NCI-H524 treated with DMSO at 0.1 percent for 48 hours (cell line): ENCODE results near the gene RPA3.
A peak's percentile ranks its signal among the peaks of the same experiment; 100 is the strongest.

Source experiments
- DNase-seq: peaks from one replicate; lab custom pipeline; 2025; lab: John Stamatoyannopoulos, UW

Gene RPA3

DNA sequence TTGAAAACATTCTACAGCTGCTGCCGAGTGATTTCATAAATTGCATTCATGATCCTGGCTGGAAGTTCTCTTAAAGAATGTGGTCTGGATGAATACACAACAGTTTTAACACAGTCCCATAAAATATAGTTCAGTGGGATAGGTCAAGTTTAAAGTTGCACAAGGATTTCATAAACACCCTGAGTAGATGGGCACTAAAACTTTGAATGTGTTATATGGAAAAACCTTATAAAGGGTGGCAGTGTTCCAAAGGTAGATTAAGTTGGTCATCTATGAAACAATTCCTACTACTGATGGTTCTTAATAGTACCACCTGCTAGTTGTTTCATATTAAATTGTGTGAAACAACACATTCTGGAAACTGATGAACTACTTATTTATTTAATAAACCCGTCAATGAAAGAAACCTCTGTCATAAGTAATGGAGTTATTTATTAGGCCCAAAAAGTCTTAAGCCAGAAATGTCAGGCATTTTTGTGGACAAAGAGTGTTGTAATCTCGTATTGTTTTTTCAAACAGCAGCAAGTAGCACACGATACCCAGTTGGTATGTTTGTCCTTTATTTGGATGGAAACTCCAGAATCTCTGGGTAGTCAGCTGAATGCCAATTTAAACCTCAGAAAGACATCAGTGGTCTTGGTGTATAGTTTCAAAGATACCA is 14.3 kb upstream of the RPA3 start:
- DNase-seq = no peak

DNA sequence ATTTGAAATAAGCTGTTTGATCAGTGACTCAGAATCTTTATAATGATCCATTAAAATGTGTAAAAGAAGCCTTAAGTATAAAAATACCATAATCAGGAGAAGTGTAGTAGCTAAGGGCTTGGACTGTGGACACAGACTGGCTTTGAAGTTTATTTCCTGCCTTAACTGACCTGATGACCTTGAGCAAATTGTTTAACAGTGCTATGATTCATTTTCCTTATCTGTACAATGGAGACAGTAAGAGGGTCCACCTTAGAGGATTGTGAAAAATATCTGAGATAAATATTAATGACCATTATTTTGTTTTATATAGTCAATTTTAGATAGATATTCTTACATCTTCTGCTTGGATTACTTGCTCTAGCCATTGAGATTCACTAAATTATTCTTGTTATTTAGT is 13.3 kb upstream of the RPA3 start:
- no peak for DNase-seq

DNA sequence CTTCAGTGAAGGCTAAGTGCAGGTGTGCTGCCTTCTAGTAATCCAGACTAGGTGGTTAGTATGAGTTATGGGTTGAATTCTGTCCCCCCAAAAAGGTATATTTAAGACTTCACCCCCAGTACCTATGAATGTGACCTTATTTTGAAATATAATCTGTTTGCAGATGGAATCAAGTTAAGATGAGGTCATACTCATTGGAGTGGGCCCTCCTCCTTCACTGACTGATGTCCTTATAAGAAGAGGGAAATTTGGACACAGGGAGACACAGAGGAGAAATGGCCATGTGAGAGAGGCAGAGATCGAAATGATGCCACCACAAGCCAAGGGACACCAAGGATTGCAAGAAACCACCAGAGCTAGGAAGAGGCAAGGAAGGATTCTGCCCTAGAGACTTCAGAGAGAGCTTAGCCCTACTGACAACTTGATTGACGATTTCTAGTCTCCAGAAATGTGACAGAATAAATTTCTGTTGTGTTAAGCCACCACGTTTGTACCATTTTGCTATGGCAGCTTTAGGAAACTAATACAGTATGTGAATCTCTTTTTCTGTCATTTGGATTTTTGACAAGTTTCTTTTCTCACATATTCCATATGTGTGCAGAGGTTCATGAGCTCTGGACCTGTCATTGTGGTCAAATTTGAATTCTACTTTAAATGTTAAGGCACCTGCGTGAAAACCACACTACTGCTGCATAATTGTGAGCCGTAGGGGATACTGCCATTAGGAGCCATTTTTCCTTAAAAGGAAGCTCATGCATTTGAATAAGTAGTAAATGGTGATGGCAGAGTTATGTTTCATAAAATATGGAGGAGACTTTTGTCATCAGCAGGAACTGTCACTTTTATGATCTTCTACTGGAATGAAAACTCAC is 2.6 kb upstream of the RPA3 start:
- DNase-seq = no peak

DNA sequence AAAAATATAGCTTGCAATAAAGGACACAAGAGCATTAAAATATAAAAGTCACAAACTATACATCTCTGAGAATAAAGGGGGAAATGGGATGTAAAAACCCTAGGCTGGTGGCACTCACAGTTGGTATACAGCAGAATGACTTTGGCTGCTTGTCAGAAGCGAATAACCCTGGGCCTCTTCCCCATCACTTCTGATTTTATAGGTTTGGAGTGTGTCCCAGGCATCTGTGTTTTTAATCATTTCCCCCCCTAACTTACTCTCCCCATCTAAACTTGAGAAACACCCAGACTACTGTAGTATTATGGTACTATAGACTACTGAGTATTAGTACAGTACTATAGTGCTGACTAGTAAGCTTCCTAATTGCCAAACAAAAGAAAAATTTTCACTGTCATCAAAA is 1.8 kb upstream of the RPA3 start:
- DNase-seq = no peak

DNA sequence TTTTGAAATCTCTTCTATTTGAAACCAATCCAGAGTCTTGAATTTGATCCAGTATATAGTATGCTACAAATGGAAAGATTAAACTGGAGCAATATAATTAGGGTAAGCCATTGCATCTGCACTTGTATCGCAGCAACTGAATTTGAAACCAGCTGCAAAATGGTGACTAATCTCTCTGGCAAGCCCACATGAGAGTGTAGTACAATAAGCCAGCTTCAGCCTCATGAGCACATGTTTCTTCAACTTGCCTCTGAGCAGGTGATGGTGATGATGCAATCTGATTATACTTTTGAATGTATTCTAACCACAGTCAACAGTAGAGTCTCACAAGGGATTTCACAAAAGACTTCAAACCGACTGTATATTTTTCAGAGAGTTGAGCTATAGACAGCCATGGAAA is 829 bp upstream of the RPA3 start:
- DNase-seq = peak; percentile 78

DNA sequence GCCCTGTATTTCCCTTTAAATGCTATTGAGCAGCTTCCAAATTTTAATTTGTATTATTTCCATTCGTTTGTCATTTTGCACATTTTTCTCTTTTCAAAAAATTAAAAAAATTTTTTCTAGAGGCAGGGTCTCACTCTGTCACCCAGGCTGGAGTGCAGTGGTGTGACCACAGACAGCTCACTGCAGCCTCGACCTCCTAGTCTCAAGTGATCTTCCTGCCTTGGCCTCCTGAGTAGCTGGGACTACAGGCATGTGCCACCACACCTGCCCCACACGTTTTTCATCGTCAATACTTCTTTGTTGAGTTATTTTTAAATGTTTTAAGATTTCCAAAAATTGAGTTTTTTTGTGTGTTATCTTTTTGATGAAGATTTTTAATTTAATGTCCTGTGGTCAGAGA is 4.7 kb downstream of the RPA3 start:
- no peak for DNase-seq

DNA sequence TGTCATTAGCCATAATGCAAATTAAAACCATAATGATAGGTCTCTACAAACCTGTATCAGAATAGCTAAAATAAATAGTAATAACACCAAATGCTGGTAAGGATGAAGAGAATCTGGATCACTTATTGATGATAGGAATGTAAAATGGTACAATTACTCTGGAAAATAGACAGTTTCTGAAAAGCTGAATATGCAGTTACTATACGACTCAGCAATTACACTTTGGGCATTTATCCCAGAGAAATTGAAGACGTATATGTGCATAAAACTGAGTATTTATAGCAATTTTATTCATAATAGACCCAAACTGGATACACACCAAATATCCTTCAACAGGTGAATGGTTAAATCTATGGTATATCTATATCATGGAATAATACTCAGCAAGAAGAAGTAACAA is 7.9 kb downstream of the RPA3 start:
- no peak for DNase-seq

DNA sequence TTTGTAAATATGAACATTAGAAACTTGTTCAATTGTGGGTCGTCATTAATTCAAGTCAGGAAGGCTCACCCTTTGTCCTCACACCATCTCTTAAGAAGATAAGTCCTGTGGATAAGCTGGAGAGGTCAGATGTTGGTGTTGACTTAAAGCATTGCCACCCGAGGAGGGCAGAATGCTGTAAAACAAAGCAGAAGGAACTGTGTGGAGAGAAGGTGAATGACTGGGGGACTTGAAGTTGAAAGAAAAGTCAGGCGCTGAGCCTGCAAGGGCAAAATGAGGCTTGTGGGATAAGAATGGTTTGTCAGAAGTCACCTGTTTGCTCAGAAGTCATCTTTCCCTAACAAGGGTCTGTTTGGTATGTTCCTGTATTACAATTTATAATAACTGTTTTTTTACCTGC is 9.1 kb downstream of the RPA3 start:
- peak; percentile 58 for DNase-seq

DNA sequence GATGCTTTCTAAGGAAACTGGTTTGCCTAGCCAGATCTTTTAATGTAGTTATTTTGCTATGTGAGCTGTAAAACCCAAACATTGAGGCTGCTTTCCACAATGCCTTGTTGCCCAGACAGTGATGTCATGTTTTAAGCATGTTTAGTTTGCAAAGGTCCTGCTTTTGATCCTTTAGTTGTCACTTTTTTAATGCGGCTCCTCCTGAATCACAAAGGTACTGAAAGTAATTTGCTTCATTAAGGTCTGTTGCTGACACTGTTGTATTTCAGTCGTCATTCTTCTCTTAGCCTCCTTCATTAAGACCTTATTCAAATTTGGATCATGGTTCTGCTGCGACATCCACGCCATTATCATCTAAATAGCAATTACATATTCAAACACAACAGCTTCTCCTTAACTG is 10.6 kb downstream of the RPA3 start:
- DNase-seq = no peak

DNA sequence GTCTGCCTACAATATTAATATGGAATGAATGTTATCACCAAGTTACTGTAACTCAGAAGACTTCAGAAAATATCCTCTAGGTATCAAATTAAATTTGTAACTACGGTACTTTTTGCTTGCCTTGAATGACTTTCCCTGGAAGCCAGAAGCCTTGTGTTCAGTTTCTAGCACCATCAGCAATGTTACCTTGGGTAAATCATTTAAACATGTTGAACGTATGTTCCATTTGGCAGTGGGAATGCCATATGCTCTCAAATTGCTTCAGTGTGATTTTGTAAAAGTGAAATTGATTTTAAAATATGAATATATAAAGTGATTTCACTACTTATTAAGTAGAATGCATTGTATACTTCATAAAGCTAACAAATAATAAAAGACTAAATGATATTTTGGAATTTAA is 11.2 kb downstream of the RPA3 start:
- no peak for DNase-seq

DNA sequence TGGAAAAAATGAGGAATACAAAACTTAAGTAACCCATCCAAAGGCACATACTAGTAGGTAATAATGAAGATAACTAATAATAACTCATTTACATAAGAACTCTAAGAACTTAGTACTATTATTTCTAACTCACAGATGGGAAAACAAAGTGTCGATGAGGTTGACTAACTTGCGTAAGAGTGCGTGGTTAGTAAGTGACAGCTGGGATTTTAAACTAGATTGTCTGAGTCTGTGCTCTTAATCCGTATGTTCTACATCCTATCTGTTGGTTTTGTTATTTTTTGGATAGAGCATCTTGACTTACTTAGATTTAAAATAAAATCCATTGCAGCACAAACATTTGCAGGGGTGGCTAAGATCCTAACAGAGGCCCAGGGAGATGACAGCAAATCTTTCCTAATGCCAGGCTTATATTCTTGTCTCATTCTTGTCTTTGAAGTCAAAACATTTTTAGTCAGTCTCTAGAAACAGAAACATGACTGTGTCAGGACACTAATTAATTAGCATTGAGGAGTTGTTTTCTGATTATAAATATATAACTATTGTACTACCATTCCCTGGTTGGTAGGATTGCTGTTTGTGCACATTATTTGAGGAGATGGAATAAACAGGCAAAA is 11.7 kb downstream of the RPA3 start:
- DNase-seq = peak; percentile 63

DNA sequence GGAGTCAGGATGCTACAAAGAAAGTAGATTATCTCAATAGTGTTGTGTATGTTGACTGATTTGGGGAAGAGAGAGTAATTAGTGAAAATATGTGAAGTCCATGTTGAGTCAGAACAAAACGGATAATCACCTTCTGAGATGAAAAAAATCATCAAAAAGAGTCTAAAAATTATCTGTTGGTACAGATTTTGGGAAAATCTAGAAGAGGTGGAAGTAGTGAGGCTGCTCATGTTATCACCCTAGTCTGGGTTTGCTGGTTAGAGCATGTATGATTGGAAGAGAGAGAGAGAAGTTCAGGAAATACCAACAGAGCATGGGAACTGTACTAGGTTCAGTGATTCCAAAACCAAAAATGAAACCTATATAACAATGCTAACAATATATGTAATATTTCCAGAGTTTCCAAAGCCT is 12.3 kb downstream of the RPA3 start:
- no peak for DNase-seq

DNA sequence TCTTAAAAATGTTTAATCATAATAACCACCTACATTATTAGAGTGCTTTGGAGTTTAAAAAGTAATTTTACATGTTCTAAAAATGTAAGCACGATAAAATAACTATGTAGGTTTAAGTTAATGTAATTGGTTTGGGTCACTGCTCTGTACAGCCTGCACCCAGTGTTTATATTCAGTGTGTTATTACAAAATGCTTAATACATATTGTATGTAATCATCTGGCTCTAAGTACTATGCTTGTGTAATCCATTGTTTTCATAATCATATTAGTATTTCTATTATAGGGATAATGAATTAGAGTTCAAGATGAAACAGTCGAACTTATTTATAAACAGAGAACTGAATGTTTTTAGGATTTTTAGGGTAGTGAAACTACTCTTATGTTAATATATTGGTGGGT is 13.1 kb downstream of the RPA3 start:
- no peak for DNase-seq

DNA sequence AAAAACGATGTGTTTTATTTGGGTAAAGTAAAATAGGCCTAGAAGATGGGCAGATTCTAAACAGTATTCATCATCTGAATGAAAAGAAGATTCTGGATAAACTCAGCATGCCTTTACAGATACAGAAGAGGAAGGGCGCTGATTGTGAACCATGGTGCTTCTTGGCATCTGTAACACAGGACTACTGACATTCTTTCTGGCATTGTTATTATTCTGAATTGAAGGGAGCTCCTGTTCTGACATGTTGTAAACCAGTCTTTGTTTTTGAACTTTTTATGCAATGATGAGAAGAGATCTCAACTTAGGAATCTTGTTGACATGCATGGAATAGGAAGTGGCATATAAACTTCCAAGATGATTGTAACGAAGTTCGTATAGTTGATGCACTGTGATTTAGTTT is 13.5 kb downstream of the RPA3 start:
- DNase-seq = no peak

DNA sequence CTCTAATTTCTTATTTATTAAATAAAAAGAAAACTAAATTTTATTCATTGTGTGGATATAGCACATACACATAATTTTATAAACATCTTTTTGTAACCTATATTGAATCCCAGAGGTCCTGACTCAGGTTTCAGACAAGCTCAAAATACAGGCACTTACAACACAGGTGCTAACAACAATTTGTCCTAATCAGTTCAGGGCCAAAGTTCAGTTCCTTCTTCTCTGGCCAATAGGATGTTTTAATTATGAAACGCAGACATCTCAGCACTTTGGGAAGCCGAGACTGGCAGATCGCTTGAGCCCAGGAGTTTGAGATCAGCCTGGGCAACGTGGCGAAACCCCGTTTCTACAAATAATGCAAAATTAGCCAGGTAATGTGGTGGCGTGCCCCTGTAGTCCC is 15.0 kb downstream of the RPA3 start:
- no peak for DNase-seq

DNA sequence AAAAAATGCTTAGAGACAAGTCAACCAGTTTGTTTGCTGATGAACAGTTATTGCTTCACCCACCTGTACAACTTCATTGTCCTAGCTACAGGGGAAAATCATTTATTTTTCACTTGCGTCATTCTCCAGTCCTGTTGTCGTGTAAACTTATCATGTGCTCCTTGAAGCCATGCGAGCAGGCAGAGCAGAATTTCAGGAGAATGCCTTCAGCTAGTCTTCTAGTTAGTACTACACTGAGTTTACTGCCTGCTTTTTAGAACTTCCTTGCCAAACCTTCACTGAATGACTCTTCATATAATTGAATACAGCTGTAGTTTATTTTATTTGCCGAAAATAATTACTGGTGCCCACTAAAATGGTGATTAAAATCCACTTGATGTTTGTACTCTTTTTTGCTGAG is 15.6 kb downstream of the RPA3 start:
- no peak for DNase-seq

DNA sequence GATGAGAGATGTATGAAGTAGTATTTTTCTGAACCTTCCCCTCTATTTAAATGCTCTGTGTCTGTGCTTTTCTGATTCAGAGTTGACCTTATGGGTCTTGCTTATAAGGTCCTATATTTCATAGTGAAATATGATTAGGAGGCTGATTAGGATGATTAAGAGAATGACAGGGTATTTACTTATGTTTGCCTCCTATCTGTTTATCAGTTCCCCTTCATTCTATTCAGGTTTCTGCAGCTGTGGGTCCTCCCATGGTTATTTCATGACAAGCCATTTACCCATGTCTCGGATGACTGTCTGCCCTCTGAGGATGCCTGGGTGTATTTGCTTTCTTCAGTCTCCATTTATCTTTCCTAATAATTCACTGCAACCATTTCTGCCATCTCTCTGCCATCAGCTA is 16.9 kb downstream of the RPA3 start:
- DNase-seq = no peak

DNA sequence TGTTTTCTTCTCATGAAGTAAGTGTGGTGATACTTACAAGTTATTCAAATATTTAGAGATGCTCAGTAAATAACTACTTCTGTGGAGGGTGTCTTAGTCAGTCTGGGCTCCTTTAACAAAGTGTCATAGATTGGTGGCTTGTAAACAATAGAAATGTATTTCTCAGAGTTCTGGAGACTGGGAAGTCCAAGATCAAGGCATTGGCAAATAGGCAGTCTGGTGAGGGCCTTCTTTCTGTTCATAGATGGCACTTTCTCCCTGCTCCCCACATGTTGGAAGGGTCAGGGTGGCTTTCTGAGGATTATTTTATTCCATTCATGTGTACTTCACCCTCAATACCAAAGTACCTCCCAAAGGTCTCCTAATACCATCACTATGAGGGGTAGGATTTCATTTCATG is 18.4 kb downstream of the RPA3 start:
- no peak for DNase-seq

DNA sequence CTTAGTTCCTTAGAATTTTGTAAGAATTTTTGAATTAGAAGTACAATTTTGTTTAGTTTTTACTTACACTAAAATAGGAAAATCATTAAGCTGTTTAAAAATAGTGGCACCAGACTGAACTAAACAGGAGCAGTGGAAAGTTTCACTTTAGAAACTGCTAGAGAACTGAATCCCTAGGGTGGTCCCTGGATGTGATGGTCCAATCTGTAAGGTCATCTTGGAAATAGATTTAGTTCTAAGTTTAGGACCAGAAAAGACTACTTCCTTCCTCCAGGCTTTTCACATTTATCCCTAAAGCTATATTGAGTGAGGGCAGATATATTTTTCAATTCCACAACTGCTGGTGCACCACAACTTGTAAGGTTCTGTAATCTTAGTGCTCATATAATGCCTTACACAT is 19.0 kb downstream of the RPA3 start:
- DNase-seq = no peak

DNA sequence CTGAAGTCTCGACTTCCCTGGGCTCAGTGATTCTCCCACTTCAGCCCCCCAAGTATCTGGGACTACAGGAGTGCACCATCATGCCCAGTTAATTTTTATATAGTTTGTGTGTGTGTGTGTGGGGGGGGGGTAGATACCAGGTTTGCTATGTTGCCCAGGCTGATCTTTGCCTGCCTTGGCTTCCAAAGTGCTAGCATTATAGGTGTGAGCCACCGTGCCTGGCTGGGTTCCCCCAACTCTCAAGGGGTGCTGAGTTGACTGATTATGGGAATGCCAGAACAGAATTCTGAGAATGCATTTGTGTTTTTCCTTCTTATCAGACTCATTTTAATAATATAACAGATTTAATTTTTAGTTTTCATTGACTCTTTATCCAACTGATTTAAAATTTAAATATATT is 19.5 kb downstream of the RPA3 start:
- no peak for DNase-seq

DNA sequence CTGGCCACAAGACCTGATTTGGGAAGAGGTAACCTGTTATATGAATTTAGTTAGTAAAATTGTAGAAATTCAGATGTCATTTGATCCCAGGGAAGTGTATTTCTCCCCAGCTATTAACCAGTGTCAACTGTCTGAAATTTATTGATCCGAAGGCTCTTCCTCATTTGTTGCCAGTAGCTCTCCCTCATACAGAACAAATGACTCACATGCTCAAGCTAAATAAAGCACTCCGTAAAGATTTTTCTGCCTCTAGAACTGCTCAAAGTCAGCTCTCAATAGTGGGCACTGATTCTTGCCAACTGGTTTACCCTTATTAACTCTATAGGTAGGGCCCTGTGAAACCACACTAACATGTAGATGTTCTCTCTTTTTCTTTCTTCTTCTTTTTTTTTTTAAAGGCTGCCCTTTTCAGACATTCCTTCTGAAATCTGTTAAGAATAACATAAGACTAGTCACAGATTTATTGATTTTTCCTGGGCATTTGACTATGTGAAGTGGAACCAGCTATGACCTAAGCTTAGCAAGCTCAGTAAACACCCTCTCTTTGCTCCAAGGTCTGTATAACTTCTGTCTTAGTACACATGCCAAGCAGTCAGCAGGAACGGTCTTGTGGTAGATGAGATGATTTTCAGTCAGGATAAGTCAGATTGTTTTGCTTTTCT is 21.8 kb downstream of the RPA3 start:
- DNase-seq = no peak

DNA sequence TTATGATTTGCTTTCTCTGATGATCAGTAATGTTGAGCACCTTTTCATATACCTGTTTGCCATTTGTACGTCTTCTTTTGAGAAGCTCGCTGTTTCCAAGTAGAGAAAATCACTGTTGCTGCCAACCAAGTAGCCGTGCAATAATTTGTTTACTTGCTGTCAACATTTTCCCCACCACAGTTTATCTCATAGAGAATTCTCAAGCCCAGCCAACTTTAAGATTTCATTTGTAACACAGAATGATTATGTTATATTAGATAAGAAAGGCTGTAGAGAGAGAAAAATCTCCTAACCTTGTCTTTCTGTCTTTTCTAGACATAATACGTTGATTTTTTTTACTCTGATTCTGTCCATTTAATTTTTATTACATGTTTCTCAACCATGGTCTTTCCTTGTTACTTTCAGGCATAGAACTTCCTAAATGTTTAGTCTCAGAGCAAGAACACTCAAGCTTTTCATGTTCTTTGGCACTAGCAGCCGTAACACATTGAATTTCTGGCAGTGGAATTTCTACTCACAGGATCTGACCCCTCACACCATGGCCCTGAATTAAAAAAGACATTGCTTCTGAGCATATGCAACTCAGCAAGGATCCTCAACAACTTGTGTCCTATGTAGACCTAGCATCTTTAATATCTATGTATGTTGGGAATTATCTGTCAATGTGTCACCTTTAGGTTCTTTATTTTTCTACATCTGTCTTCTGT is 23.1 kb downstream of the RPA3 start:
- no peak for DNase-seq
